Spinal cord (tissue), 4 donors: ENCODE data around the gene ASXL1. TPM values are rescaled to one million over a fixed set of nuclear protein-coding genes. Genes with fewer than 3 reads are reported as not detected.

Experiments
- polyA plus RNA-seq, 2 donors: library from polyadenylated mRNA; unstranded; fragments of 120-200 nt; gene quantifications; one replicate each; pipeline ENCODE4 v1.2.1, GENCODE V29; 2013; ENCODE audit not compliant: insufficient read length in 2 of 2
- total RNA-seq, 2 donors: library from RNA; depleted of rRNA in 1 of 2; stranded (reverse); fragments of 120-200 nt in 1 of 2; fragments of >200 nt in 1 of 2; gene quantifications; one replicate each; pipeline versions ENCODE4 v1.2.3 to v1.2.4, GENCODE V29; 2013 to 2014

Gene ASXL1
- total and polyA plus RNA-seq, 4 donors: 48.7 to 58.3 (median 53.4) TPM

Other genes starting within 250 kb of the ASXL1 start
- gene TM9SF4, start 248.6 kb upstream of the ASXL1 start, total RNA-seq: 10 to 100 TPM; 33.2 to 40.1 TPM
- 10 to 100 TPM; 58.1 to 65.9 TPM for gene TM9SF4, start 248.6 kb upstream of the ASXL1 start, polyA plus RNA-seq
- 1 to 10 TPM; 2.5 to 4.5 TPM for gene PLAGL2, start 150.6 kb upstream of the ASXL1 start, total RNA-seq
- gene PLAGL2, start 150.6 kb upstream of the ASXL1 start, polyA plus RNA-seq: 10 to 100 TPM; 10.7 to 12.1 TPM
- gene POFUT1, start 150.5 kb upstream of the ASXL1 start, total RNA-seq: 10 to 100 TPM; 21.3 to 32.9 TPM
- 10 to 100 TPM; 22.8 to 27.6 TPM for gene POFUT1, start 150.5 kb upstream of the ASXL1 start, polyA plus RNA-seq
- 10 to 100 TPM; 54.4 to 64.8 TPM for gene KIF3B, start 80.7 kb upstream of the ASXL1 start, total RNA-seq
- 10 to 100 TPM; 69.0 to 75.8 TPM for gene KIF3B, start 80.7 kb upstream of the ASXL1 start, polyA plus RNA-seq
- gene NOL4L, start 227.0 kb downstream of the ASXL1 start, total RNA-seq: 10 to 100 TPM; 13.3 to 23.2 TPM
- gene NOL4L, start 227.0 kb downstream of the ASXL1 start, polyA plus RNA-seq: 10 to 100 TPM; 65.8 to 67.6 TPM